Islet precursor cell (in vitro differentiated cells): ENCODE data around the gene PPFIA2.
A peak's percentile ranks its signal among the peaks of the same experiment; 100 is the strongest.

Experiments
- DNase-seq: peaks from one replicate; pipeline ENCODE4 v3.0.0-alpha.2; 2018

The PPFIA2 gene

DNA sequence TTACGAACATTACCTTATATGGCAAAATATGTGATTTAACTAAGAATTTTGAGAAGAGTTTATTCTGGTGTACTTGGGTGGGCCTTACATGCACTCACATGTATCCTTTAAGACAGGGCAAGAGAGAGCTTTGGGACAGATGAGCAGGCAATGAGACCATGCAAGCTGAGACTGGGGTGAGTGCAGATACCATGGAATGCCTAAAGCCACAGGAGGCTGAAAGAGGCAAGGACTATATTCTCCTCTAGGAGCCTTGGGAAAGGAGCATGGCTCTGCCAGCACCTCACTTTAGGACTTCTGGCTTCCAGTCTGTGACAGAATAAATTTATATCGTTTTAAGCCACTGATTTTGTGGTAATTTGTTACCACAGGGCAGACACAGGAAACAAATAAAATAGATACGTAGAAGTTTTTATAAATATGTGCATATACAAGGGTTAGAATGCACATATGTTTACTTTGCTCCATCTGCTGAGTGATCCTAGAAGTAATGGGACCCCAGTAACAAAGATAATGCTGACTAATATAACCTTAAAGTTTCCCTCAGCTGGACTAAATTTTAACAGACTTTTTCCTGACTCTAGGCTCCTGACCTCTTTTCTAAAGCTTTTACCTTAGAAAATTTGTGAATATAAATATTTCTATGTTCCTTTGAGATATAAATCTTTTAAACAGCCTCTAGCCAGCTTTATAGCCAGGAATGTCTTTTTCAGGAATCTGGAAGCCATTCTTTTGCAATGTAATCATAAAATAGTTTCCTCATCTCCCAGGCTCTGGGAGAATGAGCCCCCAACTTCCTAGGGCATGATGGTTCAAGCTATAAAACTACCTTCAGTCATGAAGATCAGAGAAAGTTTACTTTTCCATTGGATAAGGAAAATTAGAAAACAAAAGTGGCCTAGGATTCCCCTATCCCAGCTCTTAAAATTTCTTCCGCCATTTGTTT lies 216.8 kb downstream of the PPFIA2 start:
- DNase-seq: no peak

DNA sequence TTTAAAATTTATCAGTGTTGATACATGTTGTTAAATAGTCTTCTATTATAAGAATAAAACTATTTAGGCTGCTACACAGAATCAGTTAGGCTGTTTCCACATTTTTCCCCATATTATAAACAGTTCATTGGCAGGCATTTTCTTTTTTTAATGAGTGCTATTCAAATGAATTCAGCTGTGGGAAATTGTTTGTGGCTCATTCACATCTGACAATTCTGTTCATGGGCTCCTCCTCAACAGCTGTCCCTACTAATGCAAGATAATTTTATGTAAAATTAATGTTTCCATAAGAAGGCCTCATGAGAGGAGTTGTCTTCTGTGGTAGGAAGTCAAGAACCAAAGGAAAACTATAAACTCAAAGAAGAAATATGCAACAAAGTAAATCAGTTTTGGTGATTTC lies 218.0 kb downstream of the PPFIA2 start:
- DNase-seq: no peak

DNA sequence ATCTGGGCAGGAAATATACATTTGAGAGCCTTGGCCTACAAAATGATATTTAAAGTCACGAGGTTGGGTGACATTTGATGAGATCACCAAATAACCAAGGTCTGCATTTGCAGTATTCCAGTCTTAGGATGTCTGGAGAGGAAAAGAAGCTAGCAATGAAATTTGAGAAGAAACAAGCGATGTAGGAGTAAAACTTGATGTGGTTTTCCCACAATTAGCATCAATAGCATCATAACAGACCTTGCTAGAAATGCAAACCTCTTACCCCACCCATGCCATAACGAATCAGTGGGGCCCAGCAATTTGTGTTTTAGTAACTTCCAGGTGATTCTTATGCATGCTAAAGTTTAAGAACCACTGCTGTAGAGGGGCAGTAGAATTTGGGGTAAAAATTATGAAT lies 219.9 kb downstream of the PPFIA2 start:
- DNase-seq: no peak

DNA sequence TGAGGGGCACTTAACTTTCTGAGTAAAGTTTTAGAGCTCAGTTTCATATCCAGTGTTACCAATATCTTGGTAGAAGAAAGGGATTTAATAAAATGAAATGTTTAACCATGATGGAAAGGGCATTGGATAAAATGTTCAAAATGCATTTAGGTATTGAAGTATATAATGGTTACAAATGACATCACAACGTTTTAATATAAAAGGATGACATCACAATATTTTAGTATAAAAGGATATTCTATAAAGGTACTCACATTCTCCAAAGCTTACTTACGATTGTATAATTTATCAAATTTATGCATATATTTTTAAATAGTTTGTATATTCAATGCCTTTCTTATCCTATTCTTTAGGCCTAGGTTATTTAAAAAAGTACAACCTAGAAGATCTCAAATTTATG lies 226.1 kb downstream of the PPFIA2 start:
- DNase-seq: no peak

DNA sequence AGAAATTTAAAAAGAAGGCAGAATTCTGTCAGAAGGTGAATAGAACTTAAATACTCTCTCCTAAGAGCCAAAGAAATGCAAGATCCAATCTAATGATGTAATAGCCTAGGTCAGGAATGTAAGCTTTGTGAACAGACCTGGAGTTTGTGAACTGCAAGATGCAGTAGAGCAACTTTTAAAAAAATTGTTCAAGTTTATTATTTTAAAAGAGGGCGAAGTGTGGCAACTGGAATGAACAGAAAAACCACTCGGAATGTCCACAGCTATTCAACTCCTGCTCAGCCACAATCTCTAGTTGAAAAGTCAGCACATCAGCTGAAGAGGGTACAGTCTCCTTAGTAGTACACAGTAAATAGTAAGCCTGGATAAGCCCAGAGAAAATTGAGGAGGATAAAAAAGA lies 228.8 kb downstream of the PPFIA2 start:
- no peak for DNase-seq

DNA sequence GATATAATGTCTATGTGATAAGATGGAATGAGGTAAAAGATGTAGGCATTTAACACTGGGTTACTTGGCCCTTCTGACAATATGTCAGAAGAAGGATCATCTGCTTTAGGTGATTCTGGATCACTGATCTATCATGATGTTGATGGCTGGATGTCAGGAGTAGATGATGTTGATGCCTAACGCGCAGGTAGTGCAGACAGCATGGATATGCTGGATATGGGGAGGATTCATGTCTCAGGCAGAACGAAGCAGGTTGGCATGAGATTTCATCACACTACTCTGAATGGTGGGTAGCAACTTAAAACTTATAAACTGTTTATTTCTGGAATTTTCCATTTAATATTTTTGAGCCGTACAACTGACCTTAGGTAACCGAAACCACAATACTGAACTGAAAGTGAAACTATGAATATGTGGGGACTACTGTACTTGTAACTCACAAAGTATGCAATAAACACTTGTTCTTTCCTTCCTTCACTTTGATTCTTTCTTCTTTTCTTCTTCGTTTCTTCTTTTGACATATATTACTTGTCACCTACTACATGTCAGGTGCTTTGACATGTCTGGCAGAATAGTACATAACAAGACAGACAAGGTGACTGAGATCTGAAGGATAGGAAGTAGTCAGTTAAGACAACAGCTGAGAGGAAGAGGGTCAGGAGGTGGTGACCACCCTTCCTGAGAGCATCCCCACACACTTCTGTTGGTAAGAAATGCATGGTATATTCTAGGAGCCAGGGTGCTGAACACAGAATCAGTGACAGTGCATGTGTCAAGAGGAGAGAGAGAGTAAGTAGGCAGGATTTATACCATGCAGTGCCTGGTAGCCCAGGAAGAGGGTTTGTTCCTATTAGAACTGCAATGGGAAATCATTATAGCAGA lies 238.8 kb downstream of the PPFIA2 start:
- no peak for DNase-seq

DNA sequence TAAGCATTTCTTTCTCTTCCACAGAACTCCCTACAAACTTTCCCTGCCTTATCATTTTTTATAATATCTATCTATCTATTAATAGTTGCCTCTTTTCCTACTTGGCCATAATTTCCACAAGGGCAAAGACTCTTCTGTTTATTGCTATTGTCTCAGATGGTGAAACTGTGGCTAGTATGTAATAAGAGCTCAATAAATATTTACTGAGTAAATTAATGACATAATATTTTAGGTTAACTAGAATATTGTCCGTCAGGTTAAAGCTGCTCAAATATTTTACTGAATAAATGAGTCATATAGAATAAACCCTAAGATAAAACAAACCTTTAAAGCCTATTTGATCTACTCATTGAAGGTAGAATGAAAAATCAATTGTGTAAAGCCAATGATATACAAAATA lies 240.5 kb downstream of the PPFIA2 start:
- no peak for DNase-seq

DNA sequence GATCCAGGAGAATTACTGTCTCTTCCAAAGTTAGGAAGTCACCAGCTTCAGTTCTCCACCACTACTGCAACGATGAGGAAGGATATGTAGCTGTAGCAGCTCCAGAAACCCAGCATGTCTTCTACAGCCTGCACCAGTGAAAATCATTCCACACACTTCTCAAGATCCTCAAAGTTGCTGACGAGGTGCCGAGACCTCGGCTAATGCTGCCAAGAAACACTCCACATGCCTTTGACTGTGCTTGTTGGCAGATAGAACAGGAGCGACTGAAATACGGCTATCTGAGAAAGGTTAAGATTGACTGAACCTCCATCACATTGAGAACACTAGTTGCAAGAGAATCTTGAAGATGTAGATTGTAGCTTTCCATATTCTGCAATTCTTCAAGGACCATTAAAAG lies 241.9 kb downstream of the PPFIA2 start:
- DNase-seq: no peak

DNA sequence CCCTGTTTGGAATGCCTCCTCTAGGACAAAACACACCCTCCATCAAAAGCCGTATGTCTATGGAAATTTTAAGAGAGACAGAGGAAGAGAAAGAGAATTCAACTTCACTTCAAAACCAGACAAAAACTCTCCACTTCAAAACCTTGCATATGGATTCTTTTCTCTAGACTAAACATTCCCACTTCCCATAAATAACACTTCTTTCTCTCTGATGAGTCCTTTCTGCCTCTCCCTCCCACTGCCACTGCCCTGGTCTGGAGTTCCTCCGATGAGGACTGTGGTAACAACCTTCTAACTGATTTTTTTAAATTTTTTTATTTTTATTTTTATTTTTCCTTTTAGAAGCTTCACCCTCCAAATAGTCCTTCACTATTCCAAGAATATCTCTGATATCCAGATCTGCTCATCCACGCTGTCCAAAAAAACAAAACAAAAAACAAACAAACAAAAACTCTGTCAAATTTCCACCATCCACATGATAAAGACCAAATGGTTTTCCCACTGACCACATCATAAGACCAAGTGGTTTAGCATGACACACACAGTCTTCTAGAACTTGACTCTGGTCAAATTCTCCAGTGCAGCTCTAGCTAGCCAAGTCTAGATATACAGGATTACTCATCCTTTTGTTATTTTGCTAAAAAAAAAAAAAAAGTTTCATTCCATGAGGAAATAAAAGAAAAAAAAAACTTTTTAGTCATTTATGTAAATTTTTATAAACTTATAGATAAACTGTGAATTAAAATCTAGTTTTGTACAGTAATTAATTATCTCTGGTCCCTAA lies 256.0 kb downstream of the PPFIA2 start:
- no peak for DNase-seq

DNA sequence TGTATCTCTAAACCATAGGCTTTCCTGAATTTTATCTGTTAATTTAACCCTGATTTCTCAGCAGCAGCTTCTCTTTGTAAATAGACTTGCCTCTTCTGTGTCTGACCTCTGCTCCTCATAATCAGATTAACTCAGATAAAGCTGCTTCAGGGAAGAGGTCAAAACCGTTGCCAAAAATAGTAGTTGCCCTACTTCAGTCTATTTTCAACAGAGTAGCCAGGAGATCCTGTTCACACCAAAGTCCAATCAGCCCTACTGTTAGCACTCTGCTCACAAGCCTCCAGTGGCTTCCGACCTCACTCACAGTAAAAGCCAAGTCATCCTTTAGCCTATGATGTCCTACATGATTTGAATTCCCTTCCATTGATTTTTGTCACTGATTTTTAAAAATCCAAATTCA lies 258.4 kb downstream of the PPFIA2 start:
- DNase-seq: no peak

DNA sequence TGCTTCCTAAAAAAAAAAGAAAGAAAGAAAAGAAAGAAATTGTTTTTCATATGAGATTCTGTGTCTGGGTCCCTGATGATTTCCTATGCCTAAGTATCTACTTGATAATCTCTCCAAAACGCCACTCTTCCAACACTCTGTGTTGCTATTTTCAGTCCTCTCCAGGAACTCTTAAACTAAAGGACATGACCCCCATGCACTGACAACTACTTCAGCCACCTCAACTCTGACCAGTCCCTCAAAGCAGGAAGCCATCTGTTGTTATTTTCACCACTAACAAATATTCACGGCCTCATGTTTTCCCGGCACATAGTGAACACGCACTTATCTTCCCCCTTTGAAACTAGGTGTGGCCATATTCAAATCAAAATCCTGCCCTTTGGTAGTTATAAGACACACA lies 259.3 kb downstream of the PPFIA2 start:
- no peak for DNase-seq

DNA sequence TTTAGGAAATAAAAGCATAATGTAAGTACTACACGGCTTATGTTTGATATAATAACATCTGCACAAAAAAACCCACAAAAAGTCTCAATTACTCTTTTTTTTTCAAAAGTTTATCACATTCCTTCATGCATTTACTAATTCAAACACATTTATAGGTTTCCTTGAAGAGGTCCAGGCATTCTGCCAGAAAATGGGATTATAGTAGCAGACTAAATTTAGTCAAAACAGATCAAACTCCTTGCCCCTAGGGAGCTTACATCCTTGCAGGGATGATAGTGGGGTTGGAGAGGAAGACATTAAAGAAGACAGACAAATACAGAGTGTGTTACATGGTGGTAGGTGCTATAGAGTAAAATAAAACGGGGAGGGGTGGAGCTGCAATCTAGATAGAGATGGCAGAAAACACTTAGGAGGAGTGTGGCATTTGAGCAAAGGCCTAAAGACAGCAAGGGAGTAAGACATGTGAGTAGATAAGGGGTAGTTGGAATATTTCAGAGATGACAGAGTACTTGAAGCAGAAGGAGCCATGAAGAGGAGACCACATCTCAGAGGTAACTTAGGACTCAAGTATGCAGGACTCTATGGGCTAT lies 266.9 kb downstream of the PPFIA2 start:
- DNase-seq: no peak

DNA sequence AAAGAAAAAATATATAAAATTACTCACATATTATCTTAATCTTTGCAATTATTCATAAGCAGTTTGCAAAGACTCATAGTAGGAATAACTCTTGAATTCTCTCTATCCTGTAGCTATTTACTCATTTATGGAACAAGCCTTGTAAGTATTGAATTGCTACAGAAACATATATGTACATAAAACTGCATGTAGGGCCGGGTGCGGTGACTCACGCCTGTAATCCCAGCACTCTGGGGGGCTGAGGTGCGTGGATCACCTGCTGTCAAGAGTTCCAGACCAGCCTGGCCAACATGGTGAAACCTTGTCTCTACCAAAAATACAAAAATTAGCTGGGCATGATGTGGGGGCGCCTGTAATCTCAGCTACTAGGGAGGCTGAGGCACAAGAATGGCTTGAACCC lies 286.2 kb downstream of the PPFIA2 start:
- no peak for DNase-seq

DNA sequence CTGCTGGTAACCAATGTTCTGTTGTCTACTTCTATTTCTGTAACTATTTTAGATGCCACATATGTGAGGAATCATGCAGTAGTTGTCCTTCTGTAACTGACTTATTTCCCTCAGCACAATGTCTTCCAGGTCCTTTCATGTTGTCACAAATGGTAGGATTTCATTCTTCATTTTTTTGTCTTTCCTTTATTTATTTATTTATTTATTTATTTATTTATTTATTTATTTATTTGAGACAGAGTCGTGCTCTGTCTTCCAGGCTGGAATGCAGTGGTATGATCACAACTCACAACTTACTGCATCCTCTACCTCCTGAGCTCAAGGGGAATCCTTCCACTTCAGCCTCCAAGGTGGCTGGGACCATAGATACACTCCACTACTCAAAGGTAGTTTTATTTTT lies 288.2 kb downstream of the PPFIA2 start:
- no peak for DNase-seq

DNA sequence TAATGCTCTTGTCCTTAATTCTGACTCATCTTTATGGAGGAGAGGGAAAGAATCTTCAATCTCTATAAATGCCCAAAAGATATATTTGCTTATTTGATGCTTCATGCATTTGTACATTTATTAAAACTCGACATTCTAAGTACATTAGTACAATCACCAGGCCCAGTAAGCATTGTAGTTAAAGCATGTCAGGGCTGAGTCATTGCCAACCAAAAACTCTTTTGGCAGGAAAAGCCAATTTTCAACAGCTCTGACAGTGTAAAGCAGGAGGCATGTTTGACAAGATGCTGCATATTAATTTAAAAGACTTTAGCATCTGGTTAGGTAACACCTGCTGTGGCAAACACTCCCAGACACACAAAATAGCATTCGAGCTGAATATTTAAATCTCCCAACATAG lies 290.9 kb downstream of the PPFIA2 start:
- no peak for DNase-seq

DNA sequence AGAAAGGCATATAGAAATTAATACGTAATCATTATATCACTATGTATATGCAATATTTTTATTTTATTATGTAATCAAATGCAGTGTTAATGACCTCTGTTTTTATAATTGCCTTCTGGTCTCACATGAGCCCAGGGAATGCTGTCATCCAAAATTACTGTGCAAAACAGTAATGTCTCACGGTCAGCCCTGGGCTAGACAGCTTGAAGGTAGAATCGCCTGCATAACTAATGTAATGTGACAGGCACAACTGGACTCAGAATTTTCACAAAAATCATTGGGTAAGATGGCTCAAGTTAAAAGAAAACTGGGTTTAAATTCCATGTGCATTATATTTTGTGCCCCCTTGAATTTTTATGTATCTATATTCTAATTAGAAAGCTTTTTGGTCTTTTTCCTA lies 293.3 kb downstream of the PPFIA2 start:
- no peak for DNase-seq

DNA sequence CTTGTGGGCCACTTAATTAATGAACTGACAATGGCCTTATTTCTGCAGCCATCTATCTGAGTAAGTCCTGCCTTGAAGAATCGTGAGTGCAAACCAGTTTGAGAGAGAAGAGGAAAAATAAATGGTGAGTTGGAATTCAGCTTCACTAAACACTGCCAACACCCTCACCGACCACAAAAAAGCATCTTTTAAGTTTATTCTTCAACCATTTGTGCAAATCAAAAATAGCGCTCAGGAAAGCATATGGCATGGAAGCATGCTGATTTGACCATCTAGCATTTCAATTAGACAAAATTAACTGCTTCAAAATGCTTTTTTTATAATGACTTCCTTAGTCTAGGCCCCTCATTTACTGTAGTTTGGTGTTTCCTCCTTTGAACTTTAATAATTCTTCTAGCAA lies 294.0 kb downstream of the PPFIA2 start:
- DNase-seq: no peak

DNA sequence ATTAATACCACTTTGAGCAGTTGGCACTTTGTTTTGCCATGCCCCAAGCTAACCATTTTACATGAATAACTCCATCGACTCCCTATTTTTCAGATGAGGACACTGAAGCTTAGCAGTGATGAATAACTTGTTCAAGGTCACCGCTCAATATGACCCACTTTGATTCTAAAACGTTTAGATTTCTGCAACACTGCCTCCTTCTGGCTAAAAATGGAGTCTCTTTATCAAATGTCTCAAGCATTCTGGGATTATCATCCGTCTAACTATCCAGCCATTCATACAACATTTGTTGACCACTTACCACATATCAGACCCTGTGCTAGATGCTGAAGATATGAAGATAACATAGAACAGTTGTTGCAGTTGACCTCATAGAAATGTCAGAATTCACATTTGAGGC lies 298.0 kb downstream of the PPFIA2 start:
- DNase-seq: no peak

DNA sequence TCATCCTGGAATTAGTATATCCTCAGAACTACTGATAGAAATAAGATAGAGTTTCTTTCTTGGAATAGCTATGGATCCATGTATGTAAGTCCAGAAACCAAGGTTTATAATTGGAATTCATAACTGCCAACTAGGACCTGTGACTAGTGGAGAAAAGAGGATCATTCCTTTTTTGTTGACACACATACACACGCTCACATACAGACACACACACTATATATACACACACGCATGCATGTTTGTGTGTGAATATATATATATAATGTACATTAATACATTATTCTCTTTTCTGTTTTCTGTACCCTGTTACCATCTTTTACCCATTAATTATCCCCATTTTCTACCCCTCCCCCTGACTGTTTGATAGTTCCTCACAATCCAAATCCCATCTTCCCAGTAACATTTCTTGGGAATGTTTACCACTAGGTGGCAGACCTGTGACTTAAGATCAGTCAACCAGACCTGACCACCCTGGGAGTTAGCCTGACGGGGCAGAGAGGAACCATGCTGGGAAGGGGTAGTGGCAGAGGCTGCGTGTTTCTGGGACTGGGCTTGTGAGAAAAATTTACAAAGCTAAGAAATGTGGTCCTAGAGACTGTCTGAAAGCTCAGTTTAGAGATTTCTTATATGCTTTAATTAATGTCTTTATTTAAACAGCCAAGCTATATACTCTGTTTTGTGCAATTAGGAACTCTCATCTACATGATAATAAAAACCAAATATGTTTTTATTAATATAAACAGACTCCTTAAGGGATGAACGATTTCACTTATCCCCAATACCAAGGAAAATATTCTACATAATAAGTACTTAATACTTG lies 308.0 kb downstream of the PPFIA2 start:
- peak; percentile 79 for DNase-seq

DNA sequence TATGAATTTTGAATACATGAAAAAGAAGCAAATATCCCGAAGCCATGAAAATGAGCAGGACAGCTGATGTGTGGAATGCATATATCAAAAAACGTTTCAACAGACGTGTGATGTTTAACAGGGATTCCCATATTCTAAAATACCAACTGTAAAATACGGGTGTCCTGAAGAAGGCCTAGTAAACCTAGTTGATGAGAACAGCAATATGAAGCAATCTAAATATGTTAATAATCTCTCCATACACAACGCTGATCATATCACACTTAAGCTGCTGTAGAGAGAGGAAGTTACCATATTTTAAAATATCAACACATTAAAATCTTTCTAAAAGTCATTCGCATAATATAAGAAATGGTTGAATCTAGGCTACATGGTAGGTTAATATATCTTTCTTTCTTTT lies 317.5 kb downstream of the PPFIA2 start:
- DNase-seq: no peak

DNA sequence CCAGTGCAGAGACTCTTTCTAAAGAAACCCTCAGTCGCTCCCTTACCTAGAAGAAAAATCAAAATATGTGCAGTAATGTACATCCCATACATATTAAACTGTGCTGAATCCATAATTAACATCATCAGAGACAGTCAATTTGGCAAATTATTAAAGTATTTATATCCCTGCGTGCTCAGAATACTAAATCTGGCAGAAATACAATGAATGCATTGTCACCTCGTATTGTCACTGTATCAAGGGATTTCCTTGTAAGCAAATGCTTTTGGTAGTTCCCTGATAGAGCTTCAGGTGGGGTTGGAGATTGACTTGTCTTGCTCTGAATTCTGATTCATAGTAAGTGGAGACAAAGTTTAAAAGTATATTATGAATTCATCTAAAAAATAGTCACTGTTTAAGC lies 319.1 kb downstream of the PPFIA2 start:
- no peak for DNase-seq

DNA sequence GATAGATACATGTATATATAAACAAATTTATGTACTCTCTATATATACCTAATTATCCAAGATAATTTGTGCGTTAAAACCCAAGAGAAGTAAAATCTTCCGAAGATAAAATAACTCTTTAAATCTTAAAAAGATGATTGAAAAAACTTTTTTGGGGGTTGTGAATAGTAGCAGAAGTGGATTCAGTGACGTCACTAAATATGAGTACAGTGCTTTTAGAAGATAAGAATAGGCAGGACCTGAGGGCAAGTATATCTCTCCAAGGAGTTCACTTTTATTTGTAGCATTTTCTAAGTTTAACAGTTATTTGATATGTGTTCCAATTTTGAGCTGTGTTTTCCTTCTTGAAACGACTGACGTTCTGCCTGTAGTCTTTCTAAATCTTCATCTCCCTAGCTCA lies 319.8 kb downstream of the PPFIA2 start:
- no peak for DNase-seq
